ENCODE results near the gene CADPS2.

The CADPS2 gene

GRCh38 chr7:122673951-122674350, 212.3 kb downstream of the CADPS2 start:
- no peak for TF ChIP-seq ZBTB7A (IDR thresholded peaks at IDR 0.05; ENCODE audit: low read depth)

GRCh38 chr7:122672536-122672935, 213.7 kb downstream of the CADPS2 start:
- TF ChIP-seq USF1 (IDR thresholded peaks at IDR 0.05) (no peak), EGR1 (IDR thresholded peaks at IDR 0.05) (no peak), RAD21 (IDR thresholded peaks at IDR 0.05; ENCODE audit: low read depth) (no peak)

- TF ChIP-seq CEBPB (IDR thresholded peaks at IDR 0.05) = no peak
- TF ChIP-seq TEAD4 (IDR thresholded peaks at IDR 0.05) = no peak
- TF ChIP-seq CREB1 (IDR thresholded peaks at IDR 0.05; ENCODE audit: low read depth) = no peak
- no peak for TF ChIP-seq TCF12 (IDR thresholded peaks at IDR 0.05; ENCODE audit: low read depth)
- TF ChIP-seq FOXM1 (IDR thresholded peaks at IDR 0.05; ENCODE audit: borderline replicate concordance, low read depth) = no peak
Measured at GRCh38 chr7:122663733-122664132, 222.5 kb downstream of the CADPS2 start.

GRCh38 chr7:122658856-122659255, 227.4 kb downstream of the CADPS2 start:
- TF ChIP-seq FOXM1 (IDR thresholded peaks at IDR 0.05; ENCODE audit: borderline replicate concordance, low read depth) (no peak), CEBPB (IDR thresholded peaks at IDR 0.05) (no peak), NFIC (IDR thresholded peaks at IDR 0.05) (no peak), TCF12 (IDR thresholded peaks at IDR 0.05; ENCODE audit: low read depth) (no peak), CREB1 (IDR thresholded peaks at IDR 0.05; ENCODE audit: low read depth) (no peak), EGR1 (IDR thresholded peaks at IDR 0.05) (no peak), TEAD4 (IDR thresholded peaks at IDR 0.05) (no peak), YY1 (IDR thresholded peaks at IDR 0.05; ENCODE audit: low read depth) (no peak), EP300 (IDR thresholded peaks at IDR 0.05; ENCODE audit: borderline replicate concordance) (no peak), MAX (IDR thresholded peaks at IDR 0.05) (no peak), RAD21 (IDR thresholded peaks at IDR 0.05; ENCODE audit: low read depth) (no peak), REST (IDR thresholded peaks at IDR 0.05; ENCODE audit: low read depth) (no peak), TAF1 (IDR thresholded peaks at IDR 0.05; ENCODE audit: low read depth) (no peak), USF1 (IDR thresholded peaks at IDR 0.05) (no peak), ZBTB7A (IDR thresholded peaks at IDR 0.05; ENCODE audit: low read depth) (no peak)

- TF ChIP-seq YY1 (IDR thresholded peaks at IDR 0.05; ENCODE audit: low read depth) (no peak), MAX (IDR thresholded peaks at IDR 0.05) (no peak), NFIC (IDR thresholded peaks at IDR 0.05) (no peak), ZBTB7A (IDR thresholded peaks at IDR 0.05; ENCODE audit: low read depth) (no peak), CREB1 (IDR thresholded peaks at IDR 0.05; ENCODE audit: low read depth) (no peak), REST (IDR thresholded peaks at IDR 0.05; ENCODE audit: low read depth) (no peak), USF1 (IDR thresholded peaks at IDR 0.05) (no peak), TCF12 (IDR thresholded peaks at IDR 0.05; ENCODE audit: low read depth) (no peak), TAF1 (IDR thresholded peaks at IDR 0.05; ENCODE audit: low read depth) (no peak), FOXM1 (IDR thresholded peaks at IDR 0.05; ENCODE audit: borderline replicate concordance, low read depth) (no peak), TEAD4 (IDR thresholded peaks at IDR 0.05) (no peak), RAD21 (IDR thresholded peaks at IDR 0.05; ENCODE audit: low read depth) (no peak), EGR1 (IDR thresholded peaks at IDR 0.05) (no peak), EP300 (IDR thresholded peaks at IDR 0.05; ENCODE audit: borderline replicate concordance) (no peak), CEBPB (IDR thresholded peaks at IDR 0.05) (no peak)
Measured at GRCh38 chr7:122653685-122654084, 232.6 kb downstream of the CADPS2 start.

GRCh38 chr7:122652876-122653275, 233.4 kb downstream of the CADPS2 start:
- TF ChIP-seq RAD21 (IDR thresholded peaks at IDR 0.05; ENCODE audit: low read depth) (no peak), TAF1 (IDR thresholded peaks at IDR 0.05; ENCODE audit: low read depth) (no peak), REST (IDR thresholded peaks at IDR 0.05; ENCODE audit: low read depth) (no peak), MAX (IDR thresholded peaks at IDR 0.05) (no peak), TCF12 (IDR thresholded peaks at IDR 0.05; ENCODE audit: low read depth) (no peak), FOXM1 (IDR thresholded peaks at IDR 0.05; ENCODE audit: borderline replicate concordance, low read depth) (no peak), CREB1 (IDR thresholded peaks at IDR 0.05; ENCODE audit: low read depth) (no peak), CEBPB (IDR thresholded peaks at IDR 0.05) (no peak), USF1 (IDR thresholded peaks at IDR 0.05) (no peak), ZBTB7A (IDR thresholded peaks at IDR 0.05; ENCODE audit: low read depth) (no peak), TEAD4 (IDR thresholded peaks at IDR 0.05) (no peak)
